HL-60/S4 treated with phorbol 12-myristate 13-acetate at 8.2 ng/mL for 4 days and 3 days (cell line): ENCODE results near the gene JAKMIP2.
"Not testable (repeated sequence)": the region's sequence is repeated elsewhere in the genome, so short reads cannot be mapped to it uniquely, and the experiment has no call there.

ENCODE experiments used
- in situ Hi-C: fragments of 300-500 bp; cut with MboI; formaldehyde crosslinking; loops from 2 replicates; pipeline ENCODE4 v1.15.0; 2022; ENCODE audit warnings: low sequenced_read_pairs

JAKMIP2 gene

DNA sequence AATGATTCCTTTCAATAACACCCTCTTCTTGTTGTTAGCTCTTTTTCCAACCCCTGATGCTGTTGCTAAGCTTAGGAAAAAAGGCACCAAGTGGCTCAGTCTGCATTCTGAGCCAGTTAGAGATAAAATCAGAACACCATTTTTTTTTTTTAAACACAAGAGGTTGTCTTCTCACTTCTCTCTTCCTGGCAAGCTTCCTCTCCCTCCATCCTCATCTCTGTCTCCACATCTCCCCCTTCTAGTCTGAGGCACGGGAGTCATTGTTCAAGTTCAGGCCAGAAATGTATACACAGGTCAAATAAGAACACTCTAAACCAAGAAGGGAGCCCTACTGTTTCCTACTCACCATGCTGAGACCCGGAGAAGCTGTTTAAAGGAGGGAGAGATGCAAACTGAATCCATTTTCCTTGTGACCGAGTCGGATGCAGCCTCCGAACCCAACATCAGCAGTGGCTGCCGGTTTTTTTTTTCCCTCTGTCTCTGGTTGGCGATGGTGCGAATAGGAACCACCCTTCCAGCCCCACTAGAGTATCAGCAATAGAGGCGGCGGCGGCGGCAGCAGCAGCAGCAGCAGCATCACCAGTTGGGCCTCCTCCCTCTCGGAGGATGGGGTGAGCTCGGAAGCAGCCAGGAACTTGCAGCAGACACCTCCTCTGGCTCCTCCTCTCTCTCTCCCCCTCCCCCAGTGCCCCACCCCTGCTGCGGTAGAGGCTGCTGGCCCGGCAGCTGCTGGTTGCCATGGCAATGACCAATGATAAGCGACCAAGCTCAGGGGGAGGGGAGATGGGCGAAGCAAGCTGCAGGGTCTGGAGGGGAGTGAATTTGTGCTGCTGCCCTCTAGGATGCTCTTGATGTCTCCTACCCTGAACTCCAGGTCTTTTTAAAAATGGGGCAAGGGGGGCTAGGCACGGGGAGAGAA, at the start of gene JAKMIP2:
Gene JAKMIP2 (minus strand): TSS at position 619 of the 919 bp plus-strand sequence. CDS start 110,922 bp downstream, outside the sequence.
- in situ Hi-C loops = no loop called here

DNA sequence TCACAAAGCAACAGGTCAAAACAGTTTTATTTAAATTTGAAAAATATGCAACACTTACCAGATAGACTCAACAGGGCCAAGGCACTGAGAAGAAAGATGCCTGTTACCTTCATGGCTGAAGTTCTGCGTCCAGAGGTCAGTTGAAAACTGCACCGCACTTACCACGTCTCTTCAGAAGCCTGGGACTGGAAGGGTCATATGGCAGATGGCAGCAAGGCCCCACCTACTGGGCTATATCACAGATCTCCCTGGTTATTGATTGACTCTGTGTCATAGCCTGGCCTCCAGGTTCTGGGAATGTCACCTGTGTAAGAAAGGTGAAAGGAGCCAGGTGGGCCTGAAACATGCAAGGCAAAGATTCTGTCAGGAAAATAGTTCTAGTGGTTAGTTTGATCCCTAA, 48.9 kb upstream of the JAKMIP2 start, which contains the start of gene SPINK1:
Gene SPINK1 (minus strand): TSS at position 207 of the 400 bp plus-strand sequence. CDS start 94 bp downstream, at position 113.
- in situ Hi-C loops = no loop called here

DNA sequence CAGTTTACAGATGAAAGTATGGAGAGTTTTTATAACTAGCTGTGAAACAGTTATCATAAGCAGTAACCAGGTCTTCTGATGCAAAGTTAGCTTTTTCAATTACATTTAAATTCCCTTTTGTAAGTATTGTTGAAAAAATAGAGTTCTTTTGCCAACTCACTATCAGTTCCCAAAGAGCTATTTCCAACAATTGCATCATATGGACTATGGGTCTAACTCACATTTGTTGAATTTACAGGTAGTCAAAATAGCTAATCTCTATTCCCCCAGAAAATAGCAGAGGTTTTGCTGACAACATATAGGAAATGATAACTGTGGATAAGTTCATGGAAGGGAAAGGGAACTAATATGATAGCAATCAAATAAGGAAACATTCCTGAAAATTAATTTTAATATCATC, 47.5 kb upstream of the JAKMIP2 start:
- in situ Hi-C loops = no loop called here

DNA sequence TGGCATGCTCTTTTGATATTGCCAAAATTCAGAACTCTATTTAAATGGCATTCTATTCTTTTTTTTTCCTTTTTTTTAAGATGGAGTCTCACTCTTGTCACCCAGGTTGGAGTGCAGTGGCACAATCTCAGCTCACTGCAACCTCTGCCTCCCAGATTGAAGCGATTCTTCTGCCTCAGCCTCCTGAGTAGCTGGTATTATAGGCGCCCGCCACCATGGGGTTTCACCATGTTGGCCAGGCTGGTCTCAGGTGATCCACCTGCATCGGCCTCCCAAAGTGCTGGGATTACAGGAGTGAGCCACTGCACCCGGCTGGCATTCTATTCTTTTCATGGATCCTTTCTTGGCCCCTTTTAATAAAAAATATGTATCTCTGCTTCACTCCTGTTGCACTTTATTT, 44.5 kb upstream of the JAKMIP2 start:
- in situ Hi-C loops = not testable (repeated sequence)

DNA sequence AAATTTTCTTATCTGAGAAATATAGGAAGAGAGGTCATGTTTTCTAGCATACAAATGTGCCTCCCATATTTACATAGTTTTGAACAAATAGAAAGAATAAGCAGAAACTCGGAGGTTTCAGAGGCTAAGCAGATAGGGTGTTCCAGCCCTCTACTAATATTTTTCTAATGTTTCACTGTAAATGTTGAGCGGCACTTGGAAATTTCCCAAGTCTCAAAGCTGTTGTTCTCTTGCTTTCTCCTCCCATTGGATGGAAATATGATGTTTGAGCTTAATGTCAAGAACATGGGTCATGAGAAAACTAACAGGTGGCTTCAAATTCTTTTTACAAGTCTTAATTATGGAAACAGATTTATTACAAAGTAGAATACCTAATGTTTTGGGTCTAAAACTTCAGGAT, 43.8 kb upstream of the JAKMIP2 start:
- in situ Hi-C loops = no loop called here

DNA sequence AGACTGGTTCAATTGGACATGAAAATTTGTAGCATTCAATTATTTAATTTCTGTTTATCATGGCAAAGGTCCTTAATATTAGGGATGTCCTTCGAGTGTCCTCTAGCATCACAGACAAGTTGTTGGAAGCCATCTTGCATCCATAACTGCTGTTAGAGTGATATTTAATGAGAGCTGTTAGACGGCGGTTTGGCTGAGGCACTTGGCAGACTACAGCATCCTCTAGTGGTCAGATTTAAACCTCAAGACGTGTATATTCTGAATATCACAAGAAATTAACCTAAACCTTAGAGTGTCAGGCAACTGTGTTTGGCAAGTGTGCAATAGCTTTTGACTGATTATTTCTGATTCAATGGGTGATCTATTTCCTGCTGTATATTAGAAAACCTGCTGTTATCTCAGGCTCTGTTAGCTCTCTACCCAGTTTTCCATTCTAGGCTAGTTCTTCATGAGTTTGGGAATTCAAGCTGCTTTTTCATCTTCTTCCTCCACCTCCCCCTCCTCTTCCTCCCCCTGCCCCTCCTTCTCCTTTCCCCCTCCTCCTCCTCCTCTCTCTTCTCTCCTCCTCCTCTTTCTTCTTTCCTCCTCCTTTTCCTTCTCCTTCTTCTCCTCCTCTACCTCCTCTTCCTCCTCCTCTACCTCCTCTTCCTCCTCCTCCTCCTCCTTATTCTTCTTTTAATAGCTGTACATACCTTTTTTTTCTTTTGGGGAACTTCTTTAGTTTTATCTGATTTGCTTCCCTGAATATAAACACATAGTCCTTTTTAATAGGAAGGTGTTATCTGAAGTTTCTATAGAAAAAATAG, 40.4 kb upstream of the JAKMIP2 start:
- in situ Hi-C loops = loop anchor here (25.0 kb wide), 1 partner anchor 186 kb away; no protein-coding TSS in a partner anchor

DNA sequence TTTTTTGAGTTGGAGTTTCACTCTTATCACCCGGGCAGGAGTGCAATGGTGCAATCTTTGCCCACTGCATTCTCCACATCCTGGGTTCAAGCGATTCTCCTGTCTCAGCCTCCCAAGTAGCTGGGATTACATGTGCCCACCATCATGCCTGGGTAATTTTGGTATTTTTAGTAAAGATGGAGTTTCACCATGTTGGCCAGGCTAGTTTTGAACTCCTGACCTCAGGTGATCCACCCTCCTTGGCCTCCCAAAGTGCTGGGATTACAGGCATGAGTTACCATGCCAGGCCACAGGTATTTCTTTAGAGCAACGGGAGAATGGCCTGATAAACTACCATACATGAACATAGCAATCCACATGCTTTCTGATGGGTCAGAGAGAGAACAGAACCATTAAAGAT, 39.7 kb upstream of the JAKMIP2 start:
- in situ Hi-C loops = loop anchor here (25.0 kb wide), 1 partner anchor 185 kb away; no protein-coding TSS in a partner anchor

DNA sequence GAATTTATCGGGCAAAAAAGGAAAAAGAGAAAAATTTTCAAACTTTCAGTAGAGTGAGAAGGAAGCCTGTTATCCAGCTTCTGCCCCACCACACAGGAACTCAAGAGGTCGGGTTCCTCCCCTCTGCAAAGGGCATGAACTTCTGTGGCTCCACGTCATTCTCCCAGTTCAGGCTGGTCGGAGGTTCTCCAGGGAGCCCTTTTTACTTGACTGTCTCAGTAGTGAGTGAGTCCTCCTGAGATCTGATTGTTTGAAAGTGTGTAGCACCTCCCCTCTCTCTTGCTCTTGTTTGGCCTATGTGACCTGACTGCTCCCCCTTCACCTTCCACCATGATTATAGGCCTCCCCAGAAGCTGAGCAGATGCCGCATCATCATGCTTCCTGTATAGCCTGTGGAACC, 39.2 kb upstream of the JAKMIP2 start:
- in situ Hi-C loops = loop anchor here (25.0 kb wide), 1 partner anchor 184 kb away; no protein-coding TSS in a partner anchor

DNA sequence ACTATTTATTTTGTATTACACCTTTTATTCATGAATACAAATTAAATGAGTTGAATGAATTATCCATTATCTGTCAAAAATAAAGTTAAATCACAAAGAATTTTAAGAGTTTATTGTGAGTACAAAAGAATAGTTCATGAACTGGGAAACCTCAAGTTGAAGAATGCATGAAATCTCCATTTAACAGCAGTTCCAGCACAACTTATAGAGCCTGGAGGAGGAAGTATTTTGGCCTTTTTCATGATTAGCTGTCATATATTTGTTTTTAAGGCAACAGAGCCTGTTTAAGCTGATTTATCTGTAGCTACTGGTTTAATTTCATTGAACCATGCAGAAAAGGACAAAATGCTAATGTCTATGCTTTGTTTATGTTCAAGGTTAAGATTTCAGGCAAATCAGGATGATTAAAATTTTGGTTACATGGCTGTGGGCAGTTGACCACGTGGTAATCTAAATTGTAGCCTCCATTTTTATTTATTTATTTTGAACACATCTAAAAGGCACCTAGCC, 36.8 kb upstream of the JAKMIP2 start:
- in situ Hi-C loops = loop anchor here (25.0 kb wide), 1 partner anchor 182 kb away; no protein-coding TSS in a partner anchor

DNA sequence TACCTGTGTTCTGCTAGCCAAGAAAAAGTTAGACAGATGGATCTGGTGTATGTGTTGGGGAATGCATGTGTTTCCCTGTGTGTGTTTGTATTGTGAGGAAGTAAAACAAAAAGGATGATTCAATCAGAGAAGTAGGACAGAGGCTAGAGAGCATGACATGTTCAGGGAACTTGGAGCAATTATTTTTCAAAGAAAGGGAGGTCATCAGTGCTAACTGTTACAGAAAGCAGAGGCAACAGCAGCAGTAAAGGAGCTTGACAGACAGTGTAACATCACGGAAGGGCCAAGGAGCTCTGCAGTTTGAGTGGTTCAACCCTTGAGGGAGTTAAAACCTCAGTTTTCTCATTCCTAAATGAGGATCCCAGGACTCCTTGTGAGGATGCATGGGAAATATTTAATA, 35.8 kb upstream of the JAKMIP2 start:
- in situ Hi-C loops = loop anchor here (25.0 kb wide), 1 partner anchor 181 kb away; no protein-coding TSS in a partner anchor

DNA sequence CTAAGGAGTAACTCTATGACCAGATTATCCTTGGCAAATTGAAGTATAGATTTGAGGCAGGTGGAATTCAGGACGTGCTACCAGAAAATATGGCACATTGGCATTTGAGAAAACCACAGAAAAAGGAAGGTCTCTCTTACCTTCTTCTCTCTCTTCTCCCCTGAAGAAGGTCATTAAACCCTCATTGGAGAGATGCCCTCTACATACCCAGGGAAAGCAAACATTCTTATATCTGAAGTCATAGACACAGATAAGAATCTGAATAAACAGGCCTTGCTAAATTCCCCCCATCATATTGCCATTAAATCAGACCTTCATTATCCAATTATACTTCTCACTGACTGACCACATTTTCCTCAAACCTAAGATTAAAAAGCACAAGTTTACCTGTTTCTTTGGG, 31.2 kb upstream of the JAKMIP2 start:
- in situ Hi-C loops = loop anchor here (25.0 kb wide), 1 partner anchor 176 kb away; no protein-coding TSS in a partner anchor

DNA sequence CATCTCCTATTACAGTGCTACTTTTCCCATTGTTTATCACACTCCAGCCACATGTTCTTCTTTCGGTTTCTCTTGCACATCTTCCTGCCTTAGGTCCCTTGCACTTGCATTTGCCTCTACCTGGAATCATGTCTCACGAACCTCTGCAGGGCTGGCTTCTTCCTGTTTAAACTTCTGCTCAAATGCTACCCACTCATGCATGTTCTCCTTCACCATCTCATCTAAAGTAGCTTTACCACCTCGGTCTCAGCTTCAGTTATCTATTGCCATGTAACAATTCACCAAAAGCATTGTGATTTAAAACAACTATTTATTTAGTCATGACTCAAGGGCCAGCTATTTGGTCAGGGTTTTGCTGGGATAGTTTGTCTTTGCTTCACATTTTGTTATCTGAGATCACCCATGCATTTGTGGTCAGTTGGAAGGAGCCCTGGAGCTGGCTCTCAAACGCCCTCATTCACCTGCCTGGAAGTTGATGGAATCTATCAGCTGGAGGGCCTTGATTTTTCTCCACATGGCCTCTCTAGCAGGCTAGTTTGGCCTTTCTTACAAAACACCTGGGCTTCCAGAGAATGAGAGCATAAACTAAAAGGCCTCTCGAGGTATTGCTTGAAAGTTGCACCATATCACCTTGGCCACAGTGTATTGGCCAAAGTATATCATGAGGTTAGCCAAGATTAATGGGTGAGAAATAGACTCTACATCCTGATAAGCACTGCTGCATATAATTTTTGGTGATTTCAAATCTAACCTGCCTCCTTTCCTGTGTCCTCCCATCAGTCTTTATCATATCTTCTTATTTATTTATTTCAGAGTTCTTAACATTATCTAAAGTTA, 27.5 kb upstream of the JAKMIP2 start:
- in situ Hi-C loops = loop anchor here (25.0 kb wide), 1 partner anchor 173 kb away; no protein-coding TSS in a partner anchor

DNA sequence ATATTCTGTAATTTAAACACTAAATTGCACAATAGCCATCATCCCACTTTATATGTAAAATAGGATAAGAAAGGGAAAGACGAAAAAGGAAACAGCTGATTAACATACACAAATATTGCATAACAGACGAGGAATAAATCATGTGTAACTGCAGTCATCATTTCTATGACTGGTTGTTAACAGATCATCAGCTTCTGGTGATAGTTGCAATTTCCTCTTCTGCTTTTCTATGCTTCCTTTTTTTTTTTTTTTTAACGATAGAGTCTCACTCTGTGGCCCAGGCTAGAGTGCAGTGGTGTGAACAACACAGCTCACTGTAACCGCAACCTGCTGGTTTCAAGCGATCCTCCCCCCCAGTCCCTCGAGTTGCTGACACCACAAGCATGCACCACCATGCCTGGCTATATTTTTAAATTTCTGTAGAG, 22.5 kb upstream of the JAKMIP2 start:
- in situ Hi-C loops = loop anchor here (25.0 kb wide), 1 partner anchor 168 kb away; no protein-coding TSS in a partner anchor

DNA sequence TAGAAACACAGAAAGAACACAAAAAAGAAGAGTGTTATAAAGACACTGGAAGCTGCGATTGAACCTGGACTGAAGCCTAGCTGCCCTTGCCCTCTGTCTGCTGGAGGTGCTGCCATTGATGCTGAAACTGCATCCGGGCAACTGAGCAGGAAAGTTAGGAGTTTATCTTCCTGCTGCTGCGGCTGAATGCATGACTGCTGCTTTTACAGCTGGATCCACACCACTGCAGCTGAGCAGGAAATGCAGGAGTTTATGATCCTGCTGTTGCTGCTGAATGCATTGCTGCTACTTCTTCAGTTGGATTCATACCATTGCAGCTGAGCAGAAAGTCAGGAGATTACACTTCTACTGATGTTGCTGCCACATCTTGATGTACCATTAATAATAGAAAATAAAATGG, 21.8 kb upstream of the JAKMIP2 start:
- in situ Hi-C loops = loop anchor here (25.0 kb wide), 1 partner anchor 167 kb away; no protein-coding TSS in a partner anchor

DNA sequence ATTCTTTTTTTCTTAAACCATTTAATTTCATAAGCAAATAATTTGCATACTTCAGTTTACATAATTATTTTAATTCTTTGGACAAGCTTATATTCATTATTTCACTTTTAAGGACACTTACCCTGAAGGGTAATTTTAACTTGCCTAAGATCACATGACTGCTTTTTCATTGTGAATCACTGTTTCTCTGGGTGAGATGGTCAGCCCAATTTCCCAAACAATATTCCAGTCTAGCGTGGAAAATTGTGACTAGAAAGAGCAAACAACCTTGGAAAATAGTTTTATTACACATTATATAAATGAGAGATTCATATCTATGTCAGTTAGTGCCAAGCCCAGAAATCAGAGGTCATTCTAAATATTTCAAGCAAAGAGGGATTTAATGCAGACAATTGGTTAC, 21.4 kb upstream of the JAKMIP2 start:
- in situ Hi-C loops = loop anchor here (25.0 kb wide), 1 partner anchor 167 kb away; no protein-coding TSS in a partner anchor

DNA sequence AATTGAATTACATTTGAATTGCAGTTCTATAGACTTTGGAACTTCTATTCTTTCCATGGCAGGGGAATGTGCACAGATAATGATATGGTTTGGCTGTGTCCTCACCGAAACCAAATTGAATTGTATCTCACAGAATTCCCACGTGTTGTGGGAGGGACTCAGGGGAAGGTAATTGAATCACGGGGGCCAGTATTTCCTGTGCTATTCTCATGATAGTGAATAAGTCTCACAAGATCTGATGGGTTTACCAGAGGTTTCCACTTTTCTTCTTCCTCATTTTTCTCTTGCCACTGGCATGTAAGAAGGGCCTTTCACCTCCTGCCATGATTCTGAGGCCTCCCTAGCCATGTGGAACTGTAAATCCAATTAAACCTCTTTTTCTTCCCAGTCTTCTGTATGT, 20.6 kb upstream of the JAKMIP2 start:
- in situ Hi-C loops = loop anchor here (25.0 kb wide), 1 partner anchor 166 kb away; no protein-coding TSS in a partner anchor

DNA sequence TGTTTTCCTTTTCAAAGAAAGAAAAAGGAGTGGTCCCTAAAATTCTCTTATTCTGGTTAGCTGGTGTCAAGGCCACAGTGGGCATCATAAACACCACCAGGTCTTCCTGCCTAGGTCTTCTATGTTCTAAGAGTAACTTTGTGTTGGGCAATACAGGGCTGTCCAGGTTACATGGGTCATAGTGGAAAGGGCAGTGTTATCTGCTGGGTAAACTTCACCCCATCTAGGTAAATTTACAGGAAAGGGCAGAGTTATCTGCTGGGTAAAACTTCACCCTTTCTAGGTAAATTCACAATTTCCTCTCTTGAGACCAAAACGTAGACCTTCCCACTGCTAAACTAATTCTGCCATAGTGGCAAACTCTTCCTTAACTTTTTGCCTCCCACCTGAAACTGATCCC, 18.9 kb upstream of the JAKMIP2 start:
- in situ Hi-C loops = loop anchor here (25.0 kb wide), 1 partner anchor 164 kb away; no protein-coding TSS in a partner anchor

DNA sequence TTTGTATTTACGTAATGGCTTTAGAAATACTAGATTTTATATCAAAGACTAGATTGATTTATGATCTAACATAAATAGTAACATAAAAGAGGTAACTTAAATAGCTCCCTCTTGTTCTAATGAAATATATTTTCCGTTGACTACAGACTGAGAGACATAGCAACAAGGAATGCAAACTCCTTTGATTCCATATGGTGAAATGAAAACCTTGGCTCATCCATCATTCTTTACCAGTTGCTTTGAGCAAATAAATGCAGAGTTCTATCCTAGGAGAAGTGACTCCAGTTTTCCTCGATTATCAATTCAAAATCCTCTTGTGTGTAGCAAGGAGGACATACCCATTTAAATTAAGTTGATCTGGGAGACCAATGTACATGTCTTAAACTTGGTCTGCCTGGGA, 18.0 kb upstream of the JAKMIP2 start:
- in situ Hi-C loops = loop anchor here (25.0 kb wide), 1 partner anchor 163 kb away; no protein-coding TSS in a partner anchor

DNA sequence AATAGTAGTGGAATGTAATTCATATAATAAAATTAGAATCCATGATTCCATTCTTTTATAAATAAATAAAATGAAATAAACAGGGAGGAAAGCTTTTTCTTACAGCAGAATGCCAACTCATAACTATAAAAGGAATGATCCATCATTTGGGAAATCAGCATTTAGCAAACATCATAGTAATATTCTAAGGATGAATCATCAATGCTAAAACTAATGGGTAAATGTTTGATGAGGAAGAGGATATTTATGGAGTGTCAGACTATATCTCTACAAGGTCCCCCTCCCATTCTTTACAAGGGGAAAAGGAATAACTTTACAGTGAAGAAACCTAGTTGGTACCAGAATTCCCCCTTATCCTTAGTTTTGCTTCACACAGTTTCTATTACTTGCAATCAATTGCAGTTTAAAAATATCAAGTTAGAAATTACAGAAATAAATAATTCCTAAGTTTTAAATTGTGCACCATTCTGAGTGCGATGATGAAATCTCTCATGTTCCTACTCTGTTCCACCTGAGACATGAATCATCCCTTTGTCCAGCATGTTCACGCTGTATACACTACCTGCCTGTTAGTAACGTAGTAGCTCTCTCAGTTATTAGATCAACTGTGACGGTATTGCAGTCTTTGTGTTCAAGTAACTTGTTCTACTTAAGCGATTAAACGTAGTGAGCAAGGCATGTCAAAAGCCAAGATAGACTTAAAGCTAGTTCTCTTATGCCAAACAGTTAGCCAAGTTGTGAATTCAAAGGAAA, 14.2 kb upstream of the JAKMIP2 start:
- in situ Hi-C loops = no loop called here
